OCI-LY7 (cell line): ENCODE data around the gene OR10V1. TPM values are rescaled to one million over a fixed set of nuclear protein-coding genes. Genes with fewer than 3 reads are reported as not detected.

ENCODE experiments used
- BruUV-seq: library from RNA; stranded (reverse); fragments of 400-500 nt; replicated peaks from 2 replicates; lab custom pipeline; 2021; lab: Mats Ljungman, UMichigan
- CTCF ChIA-PET: fragments of 300-600 bp; sonication (Branson Sonifier 250); formaldehyde crosslinking; loops from one replicate; lab custom pipeline; 2022; ENCODE audit warnings: antibody characterized with exemption; ENCODE audit not compliant: unreplicated experiment; lab: Charles Lee
- POLR2A ChIA-PET: fragments of 300-600 bp; sonication (Branson Sonifier 250); formaldehyde crosslinking; loops from one replicate; lab custom pipeline; 2022; ENCODE audit warnings: antibody characterized with exemption; lab: Charles Lee
- DNase-seq: peaks from one replicate; pipeline ENCODE4 v3.0.0-alpha.2; 2015; ENCODE audit warnings: low spot score
- H2AFZ ChIP-seq: fragments of 200-600 bp; sonication (generic), shearing (Covaris generic); 2 replicates; pipeline ENCODE4 v1.6.1; 2014; ENCODE audit warnings: mild to moderate bottlenecking, antibody characterized with exemption, low read length, moderate library complexity
- H3K27ac ChIP-seq: fragments of 200-600 bp; sonication (generic); 2 replicates; pipeline ENCODE4 v1.5.1; 2014; ENCODE audit warnings: mixed run types, low read depth, mild to moderate bottlenecking, moderate library complexity, low read length, inconsistent platforms; ENCODE audit not compliant: poor library complexity, severe bottlenecking
- H3K36me3 ChIP-seq: fragments of 200-600 bp; sonication (generic); 2 replicates; pipeline ENCODE4 v1.6.1; 2014; ENCODE audit warnings: mild to moderate bottlenecking, antibody characterized with exemption, low read length, moderate library complexity, mixed read lengths; ENCODE audit not compliant: insufficient read depth
- H3K4me1 ChIP-seq: fragments of 200-600 bp; sonication (generic); 2 replicates; pipeline ENCODE4 v1.5.1; 2014; ENCODE audit warnings: mild to moderate bottlenecking, low read length; ENCODE audit not compliant: insufficient read depth, poor library complexity, severe bottlenecking
- H3K4me2 ChIP-seq: fragments of 200-600 bp; sonication (generic); 2 replicates; pipeline ENCODE4 v1.6.1; 2014; ENCODE audit warnings: mild to moderate bottlenecking, low read length
- H3K4me3 ChIP-seq: fragments of 200-600 bp; sonication (generic); 2 replicates; pipeline ENCODE4 v1.5.1; 2014; ENCODE audit warnings: mild to moderate bottlenecking, low read depth, low read length; ENCODE audit not compliant: poor library complexity, severe bottlenecking
- H3K79me2 ChIP-seq: fragments of 200-600 bp; sonication (generic); 2 replicates; pipeline ENCODE4 v1.6.1; 2016; ENCODE audit warnings: low read depth, mild to moderate bottlenecking, low read length, moderate library complexity, mixed read lengths; ENCODE audit not compliant: insufficient read depth
- H3K9me2 ChIP-seq: fragments of 200-600 bp; sonication (generic); 2 replicates; pipeline ENCODE4 v1.6.1; 2016; ENCODE audit warnings: mild to moderate bottlenecking, low read length, mixed read lengths; ENCODE audit not compliant: insufficient read depth
- H3K9me3 ChIP-seq: fragments of 200-600 bp; sonication (generic); 2 replicates; pipeline ENCODE4 v1.6.1; 2014; ENCODE audit warnings: mild to moderate bottlenecking, mixed run types, low read length, mixed read lengths
- H4K20me1 ChIP-seq: fragments of 200-600 bp; sonication (generic); 2 replicates; pipeline ENCODE4 v1.6.1; 2014; ENCODE audit warnings: mild to moderate bottlenecking, antibody characterized with exemption, low read length, moderate library complexity, mixed read lengths; ENCODE audit not compliant: insufficient read depth
- EZH2phosphoT487 ChIP-seq: fragments of 200-600 bp; sonication (generic); IDR thresholded peaks from 2 replicates; pipeline ENCODE4 v1.6.1; 2018; ENCODE audit warnings: low read depth, borderline replicate concordance, mild to moderate bottlenecking, mixed run types, antibody characterized with exemption, low read length, moderate library complexity, mixed read lengths
- intact Hi-C: fragments of 100-400 bp; cut with micrococcal nuclease; formaldehyde crosslinking; loops from one replicate; pipeline ENCODE4 v1.10.0; 2022; ENCODE audit not compliant: unreplicated experiment
- total RNA-seq, 2 experiments: library from RNA; depleted of rRNA in 1 of 2; stranded (reverse); fragments of >200 nt in 1 of 2; shearing (Covaris generic) in 1 of 2; gene quantifications; 2 replicates each; pipeline ENCODE4 v1.2.3, GENCODE V29; 2014 to 2022
- TF ChIP-seq, protein P1 (sequence below): fragments of 200-600 bp; sonication (generic); conservative IDR thresholded peaks from 2 replicates; pipeline ENCODE4 v1.5.1; 2014; ENCODE audit warnings: mild to moderate bottlenecking, antibody characterized with exemption, low read length, moderate library complexity, mixed read lengths

Gene OR10V1
- total RNA-seq, 2 experiments from 2014 or later, result not detected

DNA sequence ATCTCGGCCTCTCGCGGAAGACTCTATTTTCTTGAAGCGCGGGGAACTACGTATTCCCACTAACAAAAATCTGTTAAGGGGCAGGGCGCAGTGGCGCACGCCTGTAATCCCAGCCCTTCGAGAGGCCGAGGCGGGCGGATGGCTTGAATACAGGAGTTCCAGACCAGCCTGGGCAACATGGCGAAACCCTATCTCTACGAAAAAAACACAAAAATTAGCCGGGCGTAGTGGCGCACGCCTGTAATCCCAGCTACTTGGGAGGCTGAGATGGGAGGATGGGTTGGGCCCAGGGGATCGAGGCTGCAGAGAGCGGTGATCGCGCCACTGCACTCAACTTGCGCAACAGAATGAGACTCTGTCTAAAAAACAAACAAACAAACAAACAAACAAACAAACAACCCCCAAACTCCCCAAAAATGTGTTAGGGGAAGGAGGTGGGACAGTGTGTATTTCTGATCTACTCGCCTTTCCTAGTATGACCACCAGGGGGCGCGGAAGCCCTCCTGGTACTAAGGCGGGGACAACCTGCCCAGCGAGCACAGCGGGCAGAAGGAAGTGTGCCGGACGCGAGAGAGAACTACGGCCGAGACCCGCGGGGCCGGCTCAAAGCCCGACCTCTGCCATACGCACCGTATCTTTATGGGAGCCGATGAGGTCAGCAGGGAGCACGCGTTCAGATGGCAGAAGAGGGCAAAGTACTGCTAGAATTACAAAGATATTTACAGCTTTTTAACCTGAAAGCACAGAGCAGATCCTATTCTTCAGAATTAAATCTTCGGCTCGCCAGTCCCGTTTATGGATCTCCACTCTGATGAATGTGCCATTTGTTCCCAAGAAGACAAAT is 40.2 kb upstream of the OR10V1 start:
- CTCF ChIA-PET, result interaction anchor here (1.0 kb wide), 1 partner anchor 47 kb away, joined by 3 read pairs; no protein-coding TSS in a partner anchor
- no peaks in the 10 kb centered on the region for H3K79me2 ChIP-seq
- peak overlapping the region; percentile 96 for H3K4me2 ChIP-seq
- intact Hi-C loops, result loop anchor here (1.0 to 2.0 kb wide), 3 partner anchors 48 to 165 kb away; partner anchors contain the start of gene MRPL16
- no peaks in the 10 kb centered on the region for H3K9me2 ChIP-seq
- H3K4me3 ChIP-seq, result peak overlapping the region; percentile 86
- H3K27ac ChIP-seq, result no peak overlapping the region
- no peaks in the 10 kb centered on the region for H3K36me3 ChIP-seq
- POLR2A ChIA-PET, result interaction anchor here (0.8 kb wide), 1 partner anchor 44 kb away, joined by 6 read pairs; no protein-coding TSS in a partner anchor
- H3K4me1 ChIP-seq, result peaks cover 16% of the 10 kb centered on the region
- no peaks in the 10 kb centered on the region for H4K20me1 ChIP-seq
- no peak for TF ChIP-seq EZH2phosphoT487
- TF ChIP-seq, protein P1, sequence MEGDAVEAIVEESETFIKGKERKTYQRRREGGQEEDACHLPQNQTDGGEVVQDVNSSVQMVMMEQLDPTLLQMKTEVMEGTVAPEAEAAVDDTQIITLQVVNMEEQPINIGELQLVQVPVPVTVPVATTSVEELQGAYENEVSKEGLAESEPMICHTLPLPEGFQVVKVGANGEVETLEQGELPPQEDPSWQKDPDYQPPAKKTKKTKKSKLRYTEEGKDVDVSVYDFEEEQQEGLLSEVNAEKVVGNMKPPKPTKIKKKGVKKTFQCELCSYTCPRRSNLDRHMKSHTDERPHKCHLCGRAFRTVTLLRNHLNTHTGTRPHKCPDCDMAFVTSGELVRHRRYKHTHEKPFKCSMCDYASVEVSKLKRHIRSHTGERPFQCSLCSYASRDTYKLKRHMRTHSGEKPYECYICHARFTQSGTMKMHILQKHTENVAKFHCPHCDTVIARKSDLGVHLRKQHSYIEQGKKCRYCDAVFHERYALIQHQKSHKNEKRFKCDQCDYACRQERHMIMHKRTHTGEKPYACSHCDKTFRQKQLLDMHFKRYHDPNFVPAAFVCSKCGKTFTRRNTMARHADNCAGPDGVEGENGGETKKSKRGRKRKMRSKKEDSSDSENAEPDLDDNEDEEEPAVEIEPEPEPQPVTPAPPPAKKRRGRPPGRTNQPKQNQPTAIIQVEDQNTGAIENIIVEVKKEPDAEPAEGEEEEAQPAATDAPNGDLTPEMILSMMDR, result peak; percentile 89
- H3K9me3 ChIP-seq, result no peaks in the 10 kb centered on the region
- DNase-seq, result peak; percentile 85
- peak overlapping the region; percentile 88 for H2AFZ ChIP-seq
- no TSS peak for BruUV-seq

DNA sequence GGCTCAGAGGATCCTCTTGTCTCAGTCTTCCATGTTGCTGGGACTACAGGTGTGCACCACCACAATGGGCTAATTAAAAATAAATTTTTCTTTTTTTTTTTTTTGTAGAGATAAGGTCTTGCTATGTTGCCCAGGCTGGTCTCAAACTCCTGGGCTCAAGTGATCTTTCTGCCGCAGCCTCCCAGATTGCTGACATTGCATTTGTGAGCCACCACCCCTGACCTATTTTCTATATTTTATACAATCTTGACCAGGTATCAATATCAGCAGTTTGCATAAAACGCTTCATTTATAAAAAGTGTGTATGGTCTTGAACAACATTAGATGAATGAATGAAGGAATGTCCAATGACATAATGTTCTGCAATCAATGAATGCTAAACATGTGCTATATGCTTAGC is 32.5 kb upstream of the OR10V1 start:
- H3K27ac ChIP-seq, result no peak overlapping the region
- intact Hi-C loops, result no loop called here
- no peaks in the 10 kb centered on the region for H3K36me3 ChIP-seq
- no peak overlapping the region for H2AFZ ChIP-seq
- no peak for TF ChIP-seq EZH2phosphoT487
- TF ChIP-seq, protein P1, result no peak
- no peaks in the 10 kb centered on the region for H3K4me1 ChIP-seq
- H4K20me1 ChIP-seq, result no peaks in the 10 kb centered on the region
- ChIA-PET CTCF (no interaction called here), POLR2A (no interaction called here)
- no peak for DNase-seq
- no peaks in the 10 kb centered on the region for H3K9me2 ChIP-seq
- no peak overlapping the region for H3K4me2 ChIP-seq
- H3K9me3 ChIP-seq, result no peaks in the 10 kb centered on the region
- BruUV-seq, result no TSS peak
- no peaks in the 10 kb centered on the region for H3K79me2 ChIP-seq
- no peak overlapping the region for H3K4me3 ChIP-seq
